RPMI7951 (cell line): ENCODE measurements around the gene CCDC80. TPM values are rescaled to one million over a fixed set of nuclear protein-coding genes. Genes with fewer than 3 reads are reported as not detected.
A peak's percentile ranks its signal among the peaks of the same experiment; 100 is the strongest.

Experiments used
- DNase-seq: peaks from one replicate; pipeline ENCODE4 v3.0.0-alpha.2; 2012; ENCODE audit warnings: low read depth
- total RNA-seq: library from RNA; depleted of rRNA; stranded (reverse); fragments of >200 nt; shearing (Covaris generic); gene quantifications from 2 replicates; pipeline ENCODE4 v1.2.3, GENCODE V29; 2014; rRNA removed

Gene CCDC80, protein sequence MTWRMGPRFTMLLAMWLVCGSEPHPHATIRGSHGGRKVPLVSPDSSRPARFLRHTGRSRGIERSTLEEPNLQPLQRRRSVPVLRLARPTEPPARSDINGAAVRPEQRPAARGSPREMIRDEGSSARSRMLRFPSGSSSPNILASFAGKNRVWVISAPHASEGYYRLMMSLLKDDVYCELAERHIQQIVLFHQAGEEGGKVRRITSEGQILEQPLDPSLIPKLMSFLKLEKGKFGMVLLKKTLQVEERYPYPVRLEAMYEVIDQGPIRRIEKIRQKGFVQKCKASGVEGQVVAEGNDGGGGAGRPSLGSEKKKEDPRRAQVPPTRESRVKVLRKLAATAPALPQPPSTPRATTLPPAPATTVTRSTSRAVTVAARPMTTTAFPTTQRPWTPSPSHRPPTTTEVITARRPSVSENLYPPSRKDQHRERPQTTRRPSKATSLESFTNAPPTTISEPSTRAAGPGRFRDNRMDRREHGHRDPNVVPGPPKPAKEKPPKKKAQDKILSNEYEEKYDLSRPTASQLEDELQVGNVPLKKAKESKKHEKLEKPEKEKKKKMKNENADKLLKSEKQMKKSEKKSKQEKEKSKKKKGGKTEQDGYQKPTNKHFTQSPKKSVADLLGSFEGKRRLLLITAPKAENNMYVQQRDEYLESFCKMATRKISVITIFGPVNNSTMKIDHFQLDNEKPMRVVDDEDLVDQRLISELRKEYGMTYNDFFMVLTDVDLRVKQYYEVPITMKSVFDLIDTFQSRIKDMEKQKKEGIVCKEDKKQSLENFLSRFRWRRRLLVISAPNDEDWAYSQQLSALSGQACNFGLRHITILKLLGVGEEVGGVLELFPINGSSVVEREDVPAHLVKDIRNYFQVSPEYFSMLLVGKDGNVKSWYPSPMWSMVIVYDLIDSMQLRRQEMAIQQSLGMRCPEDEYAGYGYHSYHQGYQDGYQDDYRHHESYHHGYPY
- total RNA-seq, result 29.1 and 44.6 TPM in 2 replicates

DNA sequence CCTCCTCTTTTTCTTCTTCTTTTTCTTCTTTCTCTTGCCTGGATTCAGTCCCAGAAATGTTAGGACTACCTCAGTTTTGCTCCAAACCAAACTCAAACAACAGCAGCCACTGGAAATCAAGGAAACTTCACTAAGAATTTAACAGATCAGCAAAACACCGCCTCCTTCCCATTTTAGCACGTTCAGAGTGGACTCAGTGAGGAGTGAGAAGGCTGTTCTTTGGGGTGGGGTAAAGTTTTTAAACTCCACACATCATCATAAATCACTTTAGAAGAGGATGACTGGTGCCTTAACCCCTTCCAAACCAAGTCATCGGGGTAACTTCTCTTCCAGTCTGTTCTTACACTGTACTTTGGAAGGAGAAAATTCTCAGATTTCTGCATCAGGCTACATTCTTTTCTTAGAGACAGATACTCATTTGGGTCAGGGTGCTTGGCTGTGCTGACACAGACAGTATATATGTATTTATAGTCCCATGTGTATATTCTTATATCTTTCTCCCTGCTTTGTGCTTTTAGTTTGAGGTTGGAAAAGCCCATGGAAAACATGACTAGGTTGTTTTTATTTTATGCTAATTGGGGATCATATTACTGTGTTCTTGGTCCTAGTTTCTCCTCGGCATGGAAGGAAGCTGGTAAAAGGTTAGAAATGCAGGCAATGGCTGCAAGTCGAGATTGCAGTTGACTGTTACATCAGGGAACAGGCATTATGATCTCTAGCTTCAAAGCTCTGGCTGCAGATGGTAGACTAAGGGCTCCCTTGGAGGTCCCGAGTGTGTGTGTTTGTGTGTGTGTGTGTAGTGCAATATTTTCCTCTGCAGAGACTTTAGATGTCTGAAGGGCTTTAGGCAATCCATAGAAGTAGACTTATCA, at the start of gene CCDC80:
Gene CCDC80, minus strand, starts transcription at position 214 of the 872 bp plus-strand sequence. CDS start 1,238 bp downstream, outside the sequence.
- peak; percentile 96 for DNase-seq

DNA sequence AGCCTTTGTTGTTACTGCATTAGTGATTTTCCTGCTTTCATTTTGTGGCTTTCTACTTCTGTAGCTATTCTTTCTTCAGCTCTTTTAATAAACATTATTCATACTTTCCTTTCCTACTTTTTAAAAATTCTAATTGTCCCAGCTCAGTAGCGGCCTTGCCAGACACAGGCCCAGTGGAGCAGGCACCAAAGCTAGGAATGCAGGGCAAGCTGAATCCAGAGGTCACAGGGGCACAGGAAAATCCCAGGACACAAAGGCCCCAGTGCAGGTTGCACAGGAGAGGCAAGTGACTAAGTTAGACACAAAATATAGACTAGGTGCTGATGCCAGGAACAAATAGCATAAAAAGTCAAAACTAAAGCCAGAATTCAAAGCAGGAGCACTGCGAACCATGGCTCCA, 49.0 kb upstream of the CCDC80 start:
- DNase-seq, result no peak

DNA sequence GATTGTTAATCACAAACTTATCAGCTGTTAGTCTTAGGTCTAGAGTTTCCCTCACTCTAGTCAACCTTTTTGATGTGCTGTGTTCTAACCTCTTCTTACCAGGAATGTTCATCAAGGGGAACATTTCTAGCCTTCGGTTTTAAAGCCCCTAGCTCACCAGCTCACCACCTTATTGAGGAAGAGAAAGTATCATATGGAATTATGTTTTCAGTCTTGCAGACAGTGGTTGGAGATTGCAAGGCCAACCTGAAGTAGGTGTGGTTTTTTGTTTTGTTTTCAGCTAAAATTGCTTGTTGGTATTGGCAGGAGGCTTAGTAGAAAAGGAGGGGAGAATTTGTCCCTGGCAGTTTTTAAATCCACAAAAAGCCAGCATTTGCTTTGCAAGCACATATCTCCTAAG, 48.4 kb upstream of the CCDC80 start:
- DNase-seq, result no peak

DNA sequence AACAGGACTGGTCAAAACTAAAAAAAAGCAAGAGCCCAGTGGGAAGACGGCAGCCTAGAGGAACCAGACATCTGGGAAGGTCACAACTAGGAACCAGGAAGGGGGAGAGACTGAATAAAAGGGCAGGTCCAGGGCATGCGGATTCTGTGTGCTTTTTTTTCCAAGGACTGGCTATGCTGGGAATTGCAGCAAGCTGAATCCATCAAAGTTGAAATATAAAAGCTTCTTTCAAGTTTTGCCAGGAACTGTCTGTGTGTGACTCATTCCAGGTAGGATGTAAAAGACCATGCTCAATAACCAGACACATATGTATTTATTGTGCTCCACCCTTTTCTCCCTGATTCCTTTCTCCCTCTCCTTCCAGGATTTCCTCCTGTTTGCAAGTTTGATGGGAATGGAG, 47.9 kb upstream of the CCDC80 start:
- DNase-seq, result peak; percentile 13

DNA sequence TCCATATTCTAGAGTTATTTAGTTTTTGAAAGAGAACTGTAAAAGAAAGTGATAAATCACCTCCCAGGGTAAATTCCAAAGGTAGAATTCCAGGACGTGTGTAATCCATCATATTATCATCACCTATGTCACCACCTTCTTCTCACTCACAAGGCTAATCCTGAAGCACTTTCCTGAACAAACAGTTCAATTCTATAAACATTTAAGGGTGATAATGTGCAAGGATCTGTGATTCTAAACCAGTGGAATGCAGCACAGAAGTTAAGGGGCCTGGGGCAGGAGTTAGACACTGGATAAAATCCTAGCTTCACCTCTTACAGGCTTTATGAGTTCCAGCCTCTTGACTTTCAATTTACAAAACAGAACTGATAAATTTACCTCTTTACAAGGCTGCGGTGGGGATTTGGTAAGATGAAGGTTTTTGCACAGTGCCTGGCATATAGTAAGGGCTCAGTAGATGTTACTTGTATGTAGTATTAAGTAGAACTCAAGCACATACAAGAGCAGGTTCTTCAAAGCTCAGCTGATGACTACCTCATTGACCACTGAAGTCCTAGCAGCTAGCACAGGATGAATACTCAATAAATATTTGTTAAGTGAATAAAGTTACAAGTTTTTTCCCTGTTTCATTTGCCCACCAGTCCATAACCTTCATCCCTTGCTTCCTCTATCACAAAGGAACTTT, 47.3 kb upstream of the CCDC80 start:
- no peak for DNase-seq

DNA sequence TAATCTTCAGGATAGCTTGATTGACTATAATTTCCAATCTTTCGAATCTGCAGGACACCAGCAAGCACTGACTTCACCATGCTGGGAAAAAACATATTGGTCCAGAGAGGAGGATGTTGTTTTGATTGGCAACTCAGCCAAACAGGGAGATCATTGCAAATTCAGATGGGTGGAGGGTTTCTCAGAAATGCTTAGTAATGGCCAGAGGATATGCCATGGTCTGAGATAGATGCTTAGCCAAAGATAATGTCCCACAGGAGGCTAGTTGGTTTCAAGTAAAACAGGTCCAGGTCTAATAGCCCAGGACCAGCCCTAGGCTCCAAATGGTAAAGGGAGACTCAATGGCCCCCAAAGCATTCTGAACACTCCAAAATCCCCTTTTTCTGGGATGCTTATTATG, 46.7 kb upstream of the CCDC80 start:
- DNase-seq, result no peak

DNA sequence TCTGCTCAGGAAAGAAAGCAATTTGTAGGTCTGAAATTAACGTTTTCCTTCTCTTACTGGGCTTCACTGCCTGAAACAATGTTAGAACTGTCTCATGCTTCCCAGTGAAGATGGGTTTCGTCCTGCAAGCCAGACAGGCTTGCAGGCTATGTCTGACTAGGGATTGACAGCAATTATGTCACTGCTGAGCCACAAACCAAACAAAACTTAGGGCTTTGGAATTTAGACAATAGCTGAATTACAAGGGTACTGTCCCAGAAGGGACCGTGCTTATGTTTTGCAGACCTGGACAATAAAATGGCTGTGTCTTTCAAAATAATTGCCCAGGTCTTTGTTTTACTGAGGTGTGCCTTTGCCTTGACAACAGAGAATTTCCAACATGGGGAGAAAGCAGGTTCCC, 46.3 kb upstream of the CCDC80 start:
- DNase-seq, result no peak

DNA sequence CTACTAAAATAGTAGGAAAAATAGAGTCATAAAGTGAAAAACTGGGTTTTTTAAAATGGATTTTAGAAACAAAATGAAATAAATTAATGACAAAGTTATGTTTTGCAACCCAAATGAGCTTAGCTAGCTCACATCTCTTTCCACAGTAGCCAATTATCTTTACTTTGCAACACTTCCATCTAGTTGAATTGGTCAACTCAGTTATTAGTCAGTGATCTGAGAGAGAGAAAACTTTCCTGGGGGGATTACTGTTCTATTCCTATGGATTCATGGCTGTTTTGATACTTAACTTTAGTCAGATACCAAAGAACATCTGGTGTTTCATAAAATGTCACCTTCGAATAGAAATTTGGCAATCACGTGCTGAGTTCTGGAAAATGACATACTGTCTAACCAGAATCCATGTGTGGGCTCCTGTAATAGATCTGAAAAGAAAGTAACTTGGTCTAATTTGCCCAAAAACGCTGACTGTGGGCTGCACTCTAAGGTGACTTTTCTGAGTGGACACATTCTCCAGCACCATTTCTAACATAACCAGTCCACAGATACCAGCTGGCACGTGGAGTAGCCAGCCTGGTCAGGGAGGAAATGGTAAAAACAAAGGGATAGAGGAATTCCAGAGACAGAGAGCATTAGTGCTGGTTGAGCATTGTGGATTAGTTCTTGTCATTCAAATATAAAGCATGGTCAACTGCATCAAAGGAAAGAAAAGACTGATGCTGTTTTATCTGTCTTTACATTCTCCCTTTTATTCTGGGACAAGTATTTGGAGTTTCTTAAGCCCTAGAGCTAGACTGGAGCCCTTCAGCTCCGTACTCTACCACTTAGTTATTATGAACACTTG, 45.2 kb upstream of the CCDC80 start:
- DNase-seq, result peak; percentile 5

DNA sequence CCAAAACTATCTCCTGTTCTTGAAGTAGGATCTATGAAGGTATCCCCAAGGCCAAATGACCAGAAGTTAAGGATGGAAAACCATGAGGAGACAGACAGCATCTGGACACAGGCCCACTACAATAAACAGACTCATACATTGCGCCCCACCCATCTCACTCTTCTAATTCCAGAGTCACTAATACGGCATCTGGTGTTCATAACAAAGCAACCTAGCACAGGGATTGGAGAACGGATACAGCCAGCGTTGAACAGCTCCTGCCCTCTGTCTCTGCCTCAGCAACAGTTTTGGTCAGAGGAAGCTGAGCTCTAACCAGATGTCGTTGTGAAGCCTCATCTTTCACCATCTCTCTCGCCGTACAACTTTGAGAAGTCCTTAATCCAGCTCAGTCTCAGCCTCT, 44.5 kb upstream of the CCDC80 start:
- DNase-seq, result no peak

DNA sequence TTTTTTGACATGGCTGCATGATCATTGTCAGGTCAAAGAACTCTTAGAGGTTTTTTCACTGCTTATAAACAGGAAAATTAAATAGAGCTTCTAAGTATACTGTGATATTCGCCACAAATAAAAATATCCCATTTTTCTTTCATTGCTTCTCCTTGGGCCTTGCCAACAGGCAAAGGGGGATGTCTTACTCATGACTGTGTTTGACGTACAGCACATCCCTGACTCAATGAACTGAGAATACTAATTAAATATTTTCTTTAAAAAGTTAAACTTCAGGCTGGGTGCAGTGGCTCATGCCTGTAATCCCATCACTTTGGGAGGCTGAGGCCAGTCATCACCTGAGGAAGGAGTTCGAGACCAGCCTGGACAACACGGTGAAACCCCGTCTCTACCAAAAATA, 41.4 kb upstream of the CCDC80 start:
- no peak for DNase-seq

DNA sequence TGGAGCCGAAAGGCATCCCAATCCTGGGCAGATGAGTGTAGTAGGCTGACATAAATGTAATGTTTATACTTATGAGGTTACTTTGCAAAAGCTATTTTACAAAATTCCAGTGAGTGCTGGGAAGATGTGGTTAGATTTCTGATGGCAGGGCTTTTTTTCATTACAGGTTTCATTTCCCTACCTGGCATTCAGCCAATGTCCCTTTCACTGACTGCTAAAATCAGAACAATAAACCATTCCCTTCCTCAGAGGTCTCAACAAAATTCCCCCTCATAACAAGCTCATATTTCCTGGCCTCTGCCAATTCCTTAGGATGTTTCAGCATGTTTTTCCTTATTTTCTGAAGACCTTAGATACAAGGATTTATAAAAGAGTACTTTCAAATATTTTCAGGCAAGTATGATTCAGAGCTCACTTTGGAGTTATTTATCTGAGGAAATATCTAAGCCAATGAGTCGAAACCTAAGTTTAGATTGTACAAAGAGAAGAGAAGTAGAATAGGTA, 40.9 kb upstream of the CCDC80 start:
- peak; percentile 58 for DNase-seq

DNA sequence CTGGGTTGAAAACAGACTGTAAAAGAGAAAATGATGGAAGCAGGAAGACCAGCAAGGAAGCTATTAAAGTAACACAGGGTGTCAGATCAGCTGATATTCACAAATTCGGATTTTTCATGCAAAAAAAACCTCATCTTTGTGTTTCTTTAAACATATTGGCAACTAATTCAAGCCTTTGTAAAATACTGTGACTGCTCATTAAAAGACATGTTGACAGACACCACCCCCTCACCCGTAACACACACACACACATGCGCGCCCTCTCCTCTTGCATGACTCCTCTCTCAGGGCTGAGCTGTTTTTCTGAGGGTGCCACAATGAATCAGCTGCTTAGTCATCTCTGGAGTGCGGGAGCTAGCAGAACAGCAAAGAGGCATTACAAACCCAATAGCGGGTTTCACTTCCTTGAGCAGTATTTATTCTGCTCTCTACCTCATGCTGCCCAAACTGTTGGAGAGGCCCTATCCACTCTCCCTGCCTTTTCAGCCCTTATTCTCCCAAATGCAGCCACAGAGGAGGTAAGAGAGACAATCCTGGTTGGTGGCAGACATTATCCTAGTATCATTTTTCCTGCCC, 35.8 kb upstream of the CCDC80 start:
- DNase-seq, result peak; percentile 96

DNA sequence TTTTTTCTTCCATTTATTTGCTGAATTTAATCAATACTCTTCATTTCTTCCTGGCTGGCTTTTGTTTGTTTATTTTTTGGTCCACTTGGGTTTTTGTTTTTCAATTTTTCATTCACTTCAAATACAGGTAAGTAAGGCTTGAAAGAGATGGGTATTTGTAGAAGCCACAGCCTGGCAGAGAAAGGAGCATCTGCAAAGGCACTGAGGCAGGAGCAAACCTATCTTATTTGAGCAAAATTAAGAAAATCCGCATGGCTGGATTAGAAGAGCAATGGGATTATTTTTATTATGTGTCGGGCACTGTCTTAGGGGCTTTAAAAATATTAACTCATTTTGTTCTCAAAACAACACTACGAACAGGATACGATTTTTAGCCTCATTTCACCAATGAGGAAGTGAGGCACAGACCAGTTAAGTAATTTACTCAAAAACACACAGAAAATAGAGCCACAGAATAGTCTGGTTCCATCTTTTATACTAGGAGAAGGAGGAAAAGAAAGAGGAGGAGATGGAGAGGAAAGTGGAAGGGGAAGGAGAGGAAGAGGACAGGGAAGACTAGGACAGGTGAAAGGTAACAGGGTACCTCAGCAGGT, 35.1 kb upstream of the CCDC80 start:
- no peak for DNase-seq

DNA sequence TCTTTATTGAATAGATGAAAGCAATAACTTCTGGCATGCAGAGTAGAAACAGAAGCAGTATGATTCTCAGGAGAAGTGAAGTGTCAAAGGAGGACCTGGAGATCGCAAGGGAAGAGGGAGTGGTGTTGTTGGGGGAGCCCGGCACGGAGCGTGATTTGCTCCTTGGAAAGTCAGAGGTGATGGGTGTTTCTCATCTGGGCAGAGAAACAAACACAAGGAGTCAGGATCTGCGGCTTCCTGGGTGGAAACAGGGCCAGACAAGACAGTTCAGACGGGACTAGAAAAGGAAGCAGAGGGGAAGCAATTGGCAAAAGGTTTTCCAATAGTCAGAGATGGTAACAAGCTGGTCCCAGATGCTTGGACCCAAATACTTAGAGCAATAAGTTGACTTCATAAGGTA, 34.4 kb upstream of the CCDC80 start:
- DNase-seq, result no peak

DNA sequence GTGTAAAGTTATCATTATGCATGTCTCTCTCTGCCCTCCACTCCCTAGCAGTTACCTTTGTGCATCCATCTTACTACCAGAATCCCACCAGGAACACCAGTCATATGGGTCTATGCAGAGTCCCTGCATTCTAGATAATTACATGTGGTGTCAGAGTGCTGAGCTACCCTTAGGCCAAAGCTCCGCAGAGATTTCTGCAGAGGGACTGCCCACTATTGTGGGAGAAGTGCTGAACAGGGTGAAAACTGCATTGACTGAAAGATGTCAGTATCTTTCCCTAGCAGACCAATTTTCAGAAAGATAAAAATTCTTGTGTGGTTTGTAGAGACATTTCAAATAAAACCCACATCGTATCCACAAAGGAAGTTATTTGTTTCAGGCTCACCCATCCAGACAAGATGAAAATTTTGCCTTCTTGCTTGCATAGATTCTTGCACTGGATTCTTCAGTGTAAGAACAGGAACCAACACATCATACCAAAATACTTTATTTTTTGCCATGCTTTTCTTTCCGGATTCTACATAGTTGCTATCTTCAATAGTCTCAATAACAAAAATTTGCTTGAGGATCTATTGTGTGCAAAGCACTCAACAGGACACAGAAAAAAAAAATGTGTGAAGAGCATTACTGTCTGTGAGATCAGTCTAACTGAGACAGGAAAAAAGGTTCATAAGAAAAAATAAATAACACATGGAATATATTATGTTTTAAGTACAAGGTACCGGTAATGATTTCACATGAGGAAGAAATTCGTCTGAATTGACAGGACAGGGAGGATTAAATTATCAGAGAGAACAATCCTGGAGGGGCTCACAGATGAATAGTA, 32.0 kb upstream of the CCDC80 start:
- no peak for DNase-seq

DNA sequence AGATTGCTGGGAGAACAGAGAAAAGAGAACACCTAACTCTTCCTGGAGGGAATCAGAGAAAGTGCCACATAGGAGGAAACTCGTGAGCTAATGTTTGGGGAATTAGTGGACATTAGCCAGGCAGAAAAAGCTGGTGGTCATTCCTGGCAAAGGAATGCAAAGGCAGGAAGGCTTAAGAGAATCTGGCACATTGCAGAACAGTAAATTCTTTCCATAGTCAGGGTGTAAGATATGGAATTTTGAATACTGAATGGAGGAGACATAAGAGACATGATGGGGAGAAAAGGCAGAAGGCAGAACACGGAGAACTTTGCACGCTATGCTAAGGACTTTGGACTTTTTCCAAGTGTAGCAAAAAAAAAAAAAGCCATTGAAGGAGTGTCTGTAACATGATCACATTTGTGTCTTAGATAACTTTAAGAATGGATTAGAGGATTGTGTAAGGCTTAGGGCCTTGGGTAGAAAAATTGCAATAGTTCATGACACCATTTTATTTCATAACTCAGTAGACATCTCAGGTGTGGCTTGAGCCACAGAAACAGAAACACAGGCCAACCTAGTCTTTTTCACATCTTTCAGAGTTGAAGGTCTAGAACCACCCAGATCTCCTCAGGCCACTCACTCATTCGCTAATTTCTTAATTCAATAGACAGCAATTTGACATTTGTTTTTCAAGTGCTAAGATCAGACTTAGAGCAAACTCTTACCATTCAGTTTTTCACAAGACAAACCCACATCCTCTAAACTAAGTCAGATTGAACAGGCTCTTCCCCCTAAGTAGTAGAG, 31.2 kb upstream of the CCDC80 start:
- DNase-seq, result peak; percentile 87

DNA sequence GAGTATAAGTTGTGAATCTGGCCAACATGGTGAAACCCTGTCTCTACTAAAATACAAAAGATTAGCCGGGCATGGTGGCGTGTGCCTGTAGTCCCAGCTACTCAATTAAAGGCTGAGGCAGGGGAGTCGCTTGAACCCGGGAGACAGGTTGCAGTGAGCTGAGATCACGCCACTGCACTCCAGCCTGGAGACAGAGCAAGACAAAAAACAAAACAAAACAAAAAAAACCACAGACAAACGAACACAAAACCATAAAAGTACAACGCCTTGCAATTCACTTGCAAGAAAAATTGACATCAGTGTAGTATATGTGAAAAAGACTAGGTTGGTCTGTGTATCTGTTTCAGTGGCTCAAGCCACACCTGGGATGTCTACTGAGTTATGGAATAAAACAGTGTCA, 29.9 kb upstream of the CCDC80 start:
- DNase-seq, result no peak

DNA sequence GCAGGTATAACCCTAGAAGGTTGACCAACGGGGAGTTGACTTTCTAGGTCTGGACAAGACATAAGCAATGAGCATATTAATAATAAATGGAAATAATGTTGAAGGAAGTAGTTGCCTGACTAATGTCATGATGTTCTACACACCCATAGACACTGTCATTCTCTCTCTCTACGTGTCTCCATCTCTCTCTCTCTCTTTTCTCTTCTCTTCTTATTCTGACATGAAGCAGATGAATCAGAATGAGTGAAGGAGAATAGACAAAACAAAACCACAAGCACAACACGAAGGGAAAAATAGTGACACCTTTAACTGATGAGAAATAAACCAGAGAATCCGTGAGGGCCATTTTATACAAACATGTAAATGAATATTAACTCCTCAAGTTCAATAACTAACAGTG, 26.7 kb upstream of the CCDC80 start:
- DNase-seq, result no peak
